GM12878 (cell line): Measurements from ENCODE around the gene EHMT2.

Source experiments
- BCL3 ChIP-seq: IDR thresholded peaks from 2 replicates; pipeline ENCODE4 v1.6.1; 2011; ENCODE audit warnings: borderline replicate concordance, low read depth, mild to moderate bottlenecking, moderate library complexity, low read length; ENCODE audit not compliant: insufficient read depth, poor library complexity, severe bottlenecking
- CTCF ChIP-seq, 3 experiments: IDR thresholded peaks in 2 of 3; conservative IDR thresholded peaks in 1 of 3; 2 replicates each; pipeline ENCODE4 v1.5.1; 2011; ENCODE audit warnings: low read depth in 3 of 3, low read length in 3 of 3, mild to moderate bottlenecking in 3 of 3, control low read depth in 2 of 3, moderate library complexity in 2 of 3, inconsistent platforms in 1 of 3, mixed read lengths in 1 of 3; ENCODE audit not compliant: control insufficient read depth in 2 of 3, insufficient read depth in 1 of 3; ENCODE audit errors: extremely low read depth in 1 of 3
- EZH2 ChIP-seq: IDR thresholded peaks from 2 replicates; pipeline ENCODE4 v1.6.1; 2012; ENCODE audit warnings: low read depth, mild to moderate bottlenecking, control low read depth, inconsistent platforms, low read length, borderline replicate concordance; ENCODE audit not compliant: control insufficient read depth
- LARP7 ChIP-seq: fragments of 450-650 bp; IDR thresholded peaks from 2 replicates; pipeline ENCODE4 v1.6.1; 2017; ENCODE audit warnings: mild to moderate bottlenecking
- POLR2A ChIP-seq: IDR thresholded peaks from 2 replicates; pipeline ENCODE4 v1.6.1; 2011; ENCODE audit warnings: low read depth, mild to moderate bottlenecking, low read length
- RELA ChIP-seq: fragments of 450-650 bp; IDR thresholded peaks from 2 replicates; pipeline ENCODE4 v1.8.0; 2014; ENCODE audit warnings: borderline replicate concordance; ENCODE audit not compliant: partially characterized antibody
- YY1 ChIP-seq: IDR thresholded peaks from 2 replicates; pipeline ENCODE4 v1.6.1; 2011; ENCODE audit warnings: low read depth, mild to moderate bottlenecking, low read length

GRCh38 chr6:31876357-31876756 lies 21.1 kb downstream of the EHMT2 start:
- no peak for TF ChIP-seq RELA
- TF ChIP-seq CTCF (IDR thresholded peaks at IDR 0.05 in 2 of 3, conservative IDR thresholded peaks at IDR 0.05 in 1 of 3; ENCODE audit: control insufficient read depth in 2 of 3, extremely low read depth in 1 of 3, insufficient read depth in 1 of 3, low read depth in 3 of 3, low read length in 3 of 3), result no peak
- no peak for TF ChIP-seq YY1
- no peak for TF ChIP-seq LARP7
- TF ChIP-seq BCL3, result no peak
- no peak for TF ChIP-seq EZH2
- TF ChIP-seq POLR2A, result no peak
